ENCODE measurements around the gene CIROP. TPM values are rescaled to one million over a fixed set of nuclear protein-coding genes. Genes with fewer than 3 reads are reported as not detected.
"Not testable (repeated sequence)": the region's sequence is repeated elsewhere in the genome, so short reads cannot be mapped to it uniquely, and the experiment has no call there.

Gene CIROP
- total RNA-seq, 1 experiment from 2014 or later, result not detected

- Histone ChIP-seq H3K36me3 (no peaks in the 10 kb centered on the region), H3K9me3 (replicated peaks) (no peaks in the 10 kb centered on the region), H3K27ac (no peak overlapping the region), H3K27me3 (peaks cover 4% of the 10 kb centered on the region; the same call in 1 of the 2 replicates), H3K4me1 (peaks cover 22% of the 10 kb centered on the region), H3K4me3 (no peak overlapping the region)
- no peak for DNase-seq
Observed at GRCh38 chr14:23113431-23114119, 8.8 kb upstream of the CIROP start.

DNA sequence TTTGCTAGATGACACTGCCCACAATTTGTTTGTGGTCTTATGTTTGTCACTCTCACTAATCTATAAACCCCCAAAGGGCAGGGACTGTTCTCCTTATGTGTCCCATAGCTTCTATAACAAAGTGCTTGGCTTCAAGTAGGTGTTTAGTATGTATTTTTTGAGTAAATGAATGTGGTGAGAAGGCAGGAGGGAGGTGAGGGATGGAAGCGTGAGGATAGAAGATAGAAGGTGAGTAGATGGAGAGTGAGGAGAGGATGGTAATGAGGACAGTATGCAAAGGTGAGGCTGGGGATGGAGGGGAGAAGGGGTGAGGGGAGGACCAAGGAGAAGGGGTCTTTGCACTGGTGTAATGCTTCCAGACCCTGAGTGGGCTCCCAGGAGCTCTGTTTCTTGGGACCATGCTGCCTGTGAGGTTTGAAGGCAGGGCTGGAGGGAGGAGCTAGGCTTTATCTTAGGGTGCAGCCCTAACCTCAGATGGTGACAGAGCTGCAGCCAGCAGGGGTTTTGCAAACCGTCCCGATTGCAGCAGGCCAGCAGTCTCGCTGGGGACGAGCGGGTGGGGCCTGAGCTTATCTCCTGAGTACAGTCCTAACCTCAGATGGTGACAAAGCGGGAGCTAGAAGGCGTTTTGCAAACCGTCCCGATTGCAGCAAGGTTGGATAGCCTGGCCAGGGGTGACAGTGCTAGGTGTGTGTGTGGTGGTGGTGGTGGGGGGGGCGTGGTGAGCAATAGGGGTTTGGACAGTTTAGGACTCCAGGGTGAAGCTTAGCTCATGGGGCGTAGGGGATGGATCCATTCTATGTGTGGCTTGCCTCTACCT is 7.8 kb upstream of the CIROP start:
- Histone ChIP-seq H3K27me3 (peaks cover 4% of the 10 kb centered on the region; the same call in 1 of the 2 replicates), H3K4me1 (peaks cover 22% of the 10 kb centered on the region), H3K36me3 (no peaks in the 10 kb centered on the region), H3K27ac (no peak overlapping the region), H3K9me3 (replicated peaks) (no peaks in the 10 kb centered on the region), H3K4me3 (no peak overlapping the region)
- DNase-seq, result no peak

GRCh38 chr14:23110579-23111365 is 6.0 kb upstream of the CIROP start:
- no peak overlapping the region for H3K27ac ChIP-seq
- no peaks in the 10 kb centered on the region for H3K36me3 ChIP-seq
- no peak for DNase-seq
- no peaks in the 10 kb centered on the region for H3K9me3 ChIP-seq (replicated peaks)
- H3K4me3 ChIP-seq, result no peak overlapping the region
- H3K27me3 ChIP-seq, result peaks cover 4% of the 10 kb centered on the region; the same call in 1 of the 2 replicates
- peaks cover 30% of the 10 kb centered on the region for H3K4me1 ChIP-seq

DNA sequence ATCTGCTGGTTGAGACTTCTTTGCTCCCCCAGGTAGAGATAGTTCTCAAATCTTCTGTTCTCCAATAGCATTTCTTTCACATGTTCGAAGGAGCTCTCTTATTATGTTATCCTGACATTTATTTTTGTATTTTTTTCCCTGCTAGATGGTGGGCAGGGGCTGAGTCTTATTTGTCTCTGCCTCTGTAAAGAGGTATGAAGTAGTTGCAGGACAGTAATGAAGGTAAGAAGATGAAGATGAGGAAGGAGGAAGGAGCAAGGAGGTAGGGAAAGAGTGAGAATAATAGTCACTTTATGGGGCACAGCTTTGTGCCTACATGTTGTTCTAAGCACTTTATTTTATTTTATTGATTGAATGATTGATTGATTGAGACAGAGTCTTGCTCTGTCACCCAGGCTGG is 5.0 kb upstream of the CIROP start:
- no peaks in the 10 kb centered on the region for H3K36me3 ChIP-seq

DNA sequence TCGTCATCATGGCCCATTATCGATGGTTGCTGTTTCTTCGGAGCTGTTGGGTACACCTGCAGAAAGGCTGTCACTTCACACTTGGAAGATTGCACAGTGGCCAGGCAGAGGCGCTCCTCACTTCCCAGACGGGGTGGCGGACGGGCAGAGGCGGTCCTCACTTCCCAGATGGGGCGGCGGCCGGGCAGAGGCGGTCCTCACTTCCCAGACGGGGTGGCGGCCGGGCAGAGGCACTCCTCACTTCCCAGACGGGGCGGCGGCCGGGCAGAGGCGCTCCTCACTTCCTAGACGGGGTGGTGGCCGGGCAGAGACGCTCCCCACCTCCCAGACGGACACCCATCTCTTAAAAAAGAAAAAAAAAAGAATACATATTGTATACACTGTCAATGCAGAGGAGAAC is 3.4 kb upstream of the CIROP start:
- not testable (repeated sequence) for DNase-seq; H3K36me3 ChIP-seq; H3K27ac ChIP-seq; H3K9me3 ChIP-seq (replicated peaks); H3K4me3 ChIP-seq
- H3K27me3 ChIP-seq, result peaks cover 13% of the 10 kb centered on the region; the same call in 1 of the 2 replicates
- H3K4me1 ChIP-seq, result peaks cover 14% of the 10 kb centered on the region

More for the DNA sequence above, 5.0 kb upstream of the CIROP start:
- Histone ChIP-seq H3K4me3 (no peak overlapping the region), H3K4me1 (peaks cover 24% of the 10 kb centered on the region), H3K27me3 (peaks cover 5% of the 10 kb centered on the region; the same call in 1 of the 2 replicates), H3K9me3 (replicated peaks) (no peaks in the 10 kb centered on the region), H3K27ac (no peak overlapping the region)
- DNase-seq, result no peak

DNA sequence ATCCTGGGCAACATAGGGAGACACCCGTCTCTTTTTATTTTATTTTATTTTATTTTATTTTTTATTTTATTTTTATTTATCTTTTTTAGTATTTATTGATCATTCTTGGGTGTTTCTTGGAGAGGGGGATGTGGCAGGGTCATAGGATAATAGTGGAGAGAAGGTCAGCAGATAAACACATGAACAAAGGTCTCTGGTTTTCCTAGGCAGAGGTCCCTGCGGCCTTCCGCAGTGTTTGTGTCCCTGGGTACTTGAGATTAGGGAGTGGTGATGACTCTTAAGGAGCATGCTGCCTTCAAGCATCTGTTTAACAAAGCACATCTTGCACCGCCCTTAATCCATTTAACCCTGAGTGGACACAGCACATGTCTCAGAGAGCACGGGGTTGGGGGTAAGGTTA is 2.8 kb upstream of the CIROP start:
- H3K27me3 ChIP-seq, result peaks cover 13% of the 10 kb centered on the region; the same call in 1 of the 2 replicates
- H3K27ac ChIP-seq; H3K4me3 ChIP-seq; DNase-seq; H3K9me3 ChIP-seq (replicated peaks); H3K36me3 ChIP-seq; H3K4me1 ChIP-seq: not testable (repeated sequence)

- no peak for DNase-seq
- Histone ChIP-seq H3K4me1 (peaks cover 8% of the 10 kb centered on the region), H3K4me3 (no peak overlapping the region), H3K27me3 (peaks cover 13% of the 10 kb centered on the region; the same call in 1 of the 2 replicates), H3K27ac (no peak overlapping the region), H3K9me3 (replicated peaks) (no peaks in the 10 kb centered on the region), H3K36me3 (no peaks in the 10 kb centered on the region)
Observed at GRCh38 chr14:23106747-23107045, 1.9 kb upstream of the CIROP start.

- H3K4me3 ChIP-seq, result no peak overlapping the region
- no peaks in the 10 kb centered on the region for H3K9me3 ChIP-seq (replicated peaks)
- peaks cover 8% of the 10 kb centered on the region for H3K4me1 ChIP-seq
- no peak overlapping the region for H3K27ac ChIP-seq
- H3K27me3 ChIP-seq, result peaks cover 9% of the 10 kb centered on the region; the same call in 1 of the 2 replicates
- H3K36me3 ChIP-seq, result no peaks in the 10 kb centered on the region
- DNase-seq, result no peak
Observed at GRCh38 chr14:23105348-23105824, 597 bp upstream of the CIROP start.

GRCh38 chr14:23104070-23104590 is 659 bp downstream of the CIROP start:
- peaks cover under 1% of the 10 kb centered on the region; the same call in 1 of the 2 replicates for H3K36me3 ChIP-seq
- H3K27me3 ChIP-seq, result peaks cover 9% of the 10 kb centered on the region; the same call in 1 of the 2 replicates
- DNase-seq, result no peak
- H3K9me3 ChIP-seq (replicated peaks), result no peaks in the 10 kb centered on the region
- no peak overlapping the region for H3K27ac ChIP-seq
- H3K4me1 ChIP-seq, result peaks cover 8% of the 10 kb centered on the region
- no peak overlapping the region for H3K4me3 ChIP-seq

- H3K4me1 ChIP-seq, result peaks cover 8% of the 10 kb centered on the region
- H3K36me3 ChIP-seq, result peaks cover 6% of the 10 kb centered on the region; the same call in 1 of the 2 replicates
- peaks cover 9% of the 10 kb centered on the region; the same call in 1 of the 2 replicates for H3K27me3 ChIP-seq
- no peak overlapping the region for H3K27ac ChIP-seq
- DNase-seq, result no peak
- no peak overlapping the region for H3K4me3 ChIP-seq
- H3K9me3 ChIP-seq (replicated peaks), result no peaks in the 10 kb centered on the region
Observed at GRCh38 chr14:23103581-23103980, 1.2 kb downstream of the CIROP start.

GRCh38 chr14:23102801-23103200 is 2.0 kb downstream of the CIROP start:
- H3K27ac ChIP-seq, result no peak overlapping the region
- H3K4me1 ChIP-seq, result peaks cover 8% of the 10 kb centered on the region
- no peak for DNase-seq
- peaks cover 9% of the 10 kb centered on the region; the same call in 1 of the 2 replicates for H3K27me3 ChIP-seq
- H3K9me3 ChIP-seq (replicated peaks), result no peaks in the 10 kb centered on the region
- H3K4me3 ChIP-seq, result no peak overlapping the region
- peaks cover 12% of the 10 kb centered on the region; the same call in 1 of the 2 replicates for H3K36me3 ChIP-seq

GRCh38 chr14:23101986-23102625 is 2.7 kb downstream of the CIROP start:
- Histone ChIP-seq H3K27me3 (peaks cover 9% of the 10 kb centered on the region; the same call in 1 of the 2 replicates), H3K4me3 (no peak overlapping the region), H3K27ac (no peak overlapping the region), H3K36me3 (peaks cover 15% of the 10 kb centered on the region; the same call in 1 of the 2 replicates), H3K9me3 (replicated peaks) (no peaks in the 10 kb centered on the region), H3K4me1 (peaks cover 8% of the 10 kb centered on the region)
- peak in 1 of 2 experiments; percentile 53 for DNase-seq

GRCh38 chr14:23101213-23101970 is 3.4 kb downstream of the CIROP start:
- no peaks in the 10 kb centered on the region for H3K9me3 ChIP-seq (replicated peaks)
- peaks cover 2% of the 10 kb centered on the region for H3K4me1 ChIP-seq
- no peak overlapping the region for H3K4me3 ChIP-seq
- H3K27me3 ChIP-seq, result peaks cover 9% of the 10 kb centered on the region; the same call in 1 of the 2 replicates
- no peak for DNase-seq
- H3K27ac ChIP-seq, result no peak overlapping the region
- peaks cover 15% of the 10 kb centered on the region; the same call in 1 of the 2 replicates for H3K36me3 ChIP-seq

Data from SJCRH30 (cell line).